RWPE2 (cell line): ENCODE data around the gene COL15A1.

ENCODE experiments used
- ATAC-seq: fragments of 200-7000 bp; cut with Tn5 transposase; 3 replicates; pipeline ENCODE4 v1.9.1; 2021; ENCODE audit warnings: low read depth
- DNase-seq: peaks from one replicate; pipeline ENCODE4 v3.0.0-alpha.2; 2020; ENCODE audit warnings: low spot score
- H3K27ac ChIP-seq: fragments of 450-650 bp; 2 replicates; pipeline ENCODE4 v1.5.1; 2017; ENCODE audit warnings: mild to moderate bottlenecking; ENCODE audit not compliant: poor library complexity, severe bottlenecking
- H3K27me3 ChIP-seq: fragments of 250-450 bp; sonication (Bioruptor Pico); 2 replicates; pipeline ENCODE4 v1.5.1; 2021; ENCODE audit warnings: mild to moderate bottlenecking, moderate library complexity; ENCODE audit not compliant: insufficient read depth, poor library complexity, severe bottlenecking
- H3K36me3 ChIP-seq: fragments of 250-450 bp; sonication (Bioruptor Pico); 2 replicates; pipeline ENCODE4 v1.5.1; 2020; ENCODE audit warnings: low read depth, mild to moderate bottlenecking, moderate library complexity
- H3K4me1 ChIP-seq: fragments of 250-450 bp; sonication (Bioruptor Pico); 2 replicates; pipeline ENCODE4 v1.5.1; 2021; ENCODE audit warnings: mild to moderate bottlenecking, moderate library complexity; ENCODE audit not compliant: insufficient read depth, poor library complexity, severe bottlenecking
- H3K4me3 ChIP-seq: fragments of 250-450 bp; sonication (Bioruptor Pico); 2 replicates; pipeline ENCODE4 v1.5.1; 2021; ENCODE audit warnings: mild to moderate bottlenecking, moderate library complexity; ENCODE audit not compliant: severe bottlenecking
- H3K9me3 ChIP-seq: fragments of 250-450 bp; sonication (Bioruptor Pico); 2 replicates; pipeline ENCODE4 v1.5.1; 2021; ENCODE audit warnings: mild to moderate bottlenecking, moderate library complexity; ENCODE audit not compliant: severe bottlenecking
- CTCF ChIP-seq: fragments of 450-650 bp; IDR thresholded peaks from one replicate; pipeline ENCODE4 v1.5.1; 2017; ENCODE audit warnings: mild to moderate bottlenecking, moderate library complexity; ENCODE audit not compliant: poor library complexity, severe bottlenecking

Gene COL15A1

GRCh38 chr9:98913044-98913443, 30.7 kb upstream of the COL15A1 start:
- H3K4me3 ChIP-seq: no peak overlapping the region
- TF ChIP-seq CTCF: no peak
- no peak overlapping the region for H3K27ac ChIP-seq
- no peaks in the 10 kb centered on the region for H3K9me3 ChIP-seq
- no peaks in the 10 kb centered on the region for H3K27me3 ChIP-seq
- no peaks in the 10 kb centered on the region for H3K36me3 ChIP-seq
- no peak for DNase-seq
- no peak for ATAC-seq
- peaks cover 7% of the 10 kb centered on the region for H3K4me1 ChIP-seq

- H3K4me1 ChIP-seq: peaks cover 7% of the 10 kb centered on the region
- DNase-seq (no peak), ATAC-seq (no peak)
- no peak overlapping the region for H3K27ac ChIP-seq
- no peaks in the 10 kb centered on the region for H3K36me3 ChIP-seq
- no peak for TF ChIP-seq CTCF
- H3K9me3 ChIP-seq: no peaks in the 10 kb centered on the region
- H3K4me3 ChIP-seq: no peak overlapping the region
- H3K27me3 ChIP-seq: no peaks in the 10 kb centered on the region
Measured at GRCh38 chr9:98913705-98914104, 30.0 kb upstream of the COL15A1 start.

- Histone ChIP-seq H3K36me3 (no peaks in the 10 kb centered on the region), H3K4me1 (no peaks in the 10 kb centered on the region), H3K9me3 (no peaks in the 10 kb centered on the region), H3K27me3 (no peaks in the 10 kb centered on the region), H3K4me3 (no peak overlapping the region), H3K27ac (no peak overlapping the region)
- TF ChIP-seq CTCF: no peak
- ATAC-seq: no peak
- DNase-seq: no peak
Measured at GRCh38 chr9:98915599-98915998, 28.1 kb upstream of the COL15A1 start.

GRCh38 chr9:98916660-98917059, 27.0 kb upstream of the COL15A1 start:
- Histone ChIP-seq H3K27ac (no peak overlapping the region), H3K27me3 (no peaks in the 10 kb centered on the region), H3K9me3 (no peaks in the 10 kb centered on the region), H3K4me1 (no peaks in the 10 kb centered on the region), H3K4me3 (no peak overlapping the region), H3K36me3 (no peaks in the 10 kb centered on the region)
- ATAC-seq (no peak), DNase-seq (no peak)
- TF ChIP-seq CTCF: no peak

GRCh38 chr9:98917746-98918487, 25.8 kb upstream of the COL15A1 start:
- Histone ChIP-seq H3K36me3 (no peaks in the 10 kb centered on the region), H3K27ac (no peak overlapping the region), H3K9me3 (no peaks in the 10 kb centered on the region), H3K4me1 (no peaks in the 10 kb centered on the region), H3K27me3 (no peaks in the 10 kb centered on the region), H3K4me3 (no peak overlapping the region)
- ATAC-seq: no peak
- TF ChIP-seq CTCF: no peak
- no peak for DNase-seq
